Peyer's patch (tissue), 4 donors: ENCODE measurements around the gene PLPP3. TPM values are rescaled to one million over a fixed set of nuclear protein-coding genes. Genes with fewer than 3 reads are reported as not detected.

Experiments used
- small RNA-seq, 2 donors: library from RNA; depleted of rRNA; stranded (forward); fragments of <200 nt; gene quantifications; one replicate each; pipeline ENCODE3, GENCODE V24; 2016
- total RNA-seq, 4 donors: library from RNA; depleted of rRNA; stranded (reverse); fragments of >200 nt; gene quantifications; one replicate each; pipeline ENCODE4 v1.1.0, GENCODE V29; 2016

The PLPP3 gene
- total RNA-seq, 4 donors from 2014 or later = 27.0 to 63.7 (median 37.6) TPM

Small RNAs within 50 kb of the gene (small RNA-seq; reads per million reads assigned to genes)
- gene AC099789.1 = 0 reads per million in 2 donors

Other genes starting within 250 kb of the PLPP3 start
- 1 to 10 TPM in 3 of 4 donors, under 1 TPM in 1; 0.53 to 2.4 (median 1.4) TPM for gene PRKAA2, start 65.8 kb upstream of the PLPP3 start, total RNA-seq
- gene FYB2, start 239.8 kb upstream of the PLPP3 start, total RNA-seq = 10 to 100 TPM in 2 of 4 donors, 1 to 10 TPM in 2; 4.1 to 10.2 (median 8.4) TPM